ENCODE data around the gene PI4K2B. TPM values are rescaled to one million over a fixed set of nuclear protein-coding genes. Genes with fewer than 3 reads are reported as not detected.
"Not testable (repeated sequence)": the region's sequence is repeated elsewhere in the genome, so short reads cannot be mapped to it uniquely, and the experiment has no call there.

The PI4K2B gene
- total and polyA plus RNA-seq, 7 experiments from 2014 or later, result 7.2 to 31.9 (median 11.9) TPM

DNA sequence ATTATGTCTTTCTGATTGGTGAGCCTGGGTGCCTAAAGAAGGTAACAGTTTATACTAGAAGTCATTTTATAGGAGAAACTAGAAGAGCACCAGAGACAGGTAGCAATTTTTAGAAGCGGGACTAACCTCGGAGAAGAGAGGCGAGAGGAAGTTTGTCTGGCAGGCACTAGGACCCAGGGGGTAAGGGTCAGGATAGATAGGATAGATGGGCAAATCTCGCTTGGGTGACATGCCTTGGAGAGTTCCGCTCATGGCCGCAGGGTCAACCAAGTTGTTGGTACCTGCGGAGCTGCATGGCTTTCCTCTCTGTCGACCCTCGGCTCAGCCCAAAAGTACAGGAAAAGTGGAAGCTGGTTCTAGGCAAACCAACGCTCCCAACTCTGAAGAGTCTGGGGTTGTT is 11.3 kb downstream of the PI4K2B start:
- Mint-ChIP-seq H3K36me3 (peaks cover 0 to 39% (median 33%) of the 10 kb centered on the region in 5 donors), H3K4me3 (no peak overlapping the region), H3K9me3 (peaks cover 0 to 16% (median 5%) of the 10 kb centered on the region in 11 donors), H3K27me3 (no peaks in the 10 kb centered on the region), H3K27ac (no peak overlapping the region), H3K4me1 (peaks cover 15 to 45% (median 35%) of the 10 kb centered on the region in 7 donors)
- intact Hi-C loops (cut with micrococcal nuclease), result no loop called here
- Histone ChIP-seq H3K9me3 (ENCODE audit: control insufficient read depth in 2 of 3, low read length in 3 of 3) (no peaks in the 10 kb centered on the region), H3K4me1 (ENCODE audit: control insufficient read depth in 2 of 2, insufficient read depth in 2 of 2, low read length in 2 of 2) (no peaks in the 10 kb centered on the region), H3K36me3 (ENCODE audit: control insufficient read depth in 2 of 3, insufficient read depth in 3 of 3, low read length in 3 of 3) (no peaks in the 10 kb centered on the region), H3K4me3 (ENCODE audit: low read length) (no peak overlapping the region), H3K27ac (ENCODE audit: low read depth, low read length) (no peak overlapping the region), H3K27me3 (ENCODE audit: control insufficient read depth in 2 of 2, insufficient read depth in 2 of 2, low read length in 2 of 2) (no peaks in the 10 kb centered on the region)
- CTCF ChIA-PET, result no interaction called here
- ATAC-seq, result no peak
- no peak for DNase-seq
- POLR2A ChIA-PET, result no interaction called here

DNA sequence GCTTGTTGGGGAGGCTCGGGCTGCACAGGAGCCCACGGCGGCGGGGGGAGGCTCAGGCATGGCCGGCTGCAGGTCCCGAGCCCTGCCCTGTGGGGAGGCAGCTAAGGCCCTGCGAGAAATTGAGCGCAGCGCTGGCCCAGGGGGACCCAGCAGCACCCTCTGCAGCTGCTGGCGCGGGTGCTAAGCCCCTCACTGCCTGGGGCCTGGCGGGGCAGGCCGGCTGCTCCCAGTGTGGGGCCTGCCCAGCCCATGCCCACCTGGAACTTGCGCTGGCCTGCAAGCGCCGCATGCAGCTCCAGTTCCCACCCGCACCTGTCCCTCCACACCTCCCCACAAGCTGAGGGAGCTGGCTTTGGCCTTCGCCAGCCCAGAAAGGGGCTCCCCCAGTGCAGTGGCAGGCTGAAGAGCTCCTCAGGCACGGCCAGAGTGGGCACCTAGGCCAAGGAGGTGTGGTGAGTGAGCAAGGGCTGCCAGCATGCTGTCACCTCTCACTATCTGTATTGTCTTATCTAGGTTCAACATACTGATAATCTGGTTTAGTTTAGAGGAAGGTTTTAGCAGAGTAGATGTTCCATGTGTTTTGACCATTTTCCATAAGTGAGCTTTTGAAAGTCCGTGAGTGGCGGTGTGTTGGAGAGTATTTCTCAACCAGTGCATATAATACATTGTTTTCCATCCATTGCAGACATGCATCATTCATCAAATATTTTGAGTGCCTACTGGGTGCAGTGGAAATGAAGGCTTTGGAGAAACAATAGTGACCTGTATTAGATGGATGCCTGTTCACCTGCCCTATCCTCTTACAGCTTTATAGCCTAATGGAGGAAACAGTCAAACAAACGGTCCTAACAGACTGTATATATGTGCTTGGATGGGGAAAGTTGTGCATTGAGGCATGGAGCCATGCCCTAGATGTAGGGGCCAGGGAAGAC is 13.1 kb downstream of the PI4K2B start:
- H3K4me3 ChIP-seq (ENCODE audit: low read length), result no peak overlapping the region
- no peaks in the 10 kb centered on the region for H3K27me3 ChIP-seq (ENCODE audit: control insufficient read depth in 2 of 2, insufficient read depth in 2 of 2, low read length in 2 of 2)
- POLR2A ChIA-PET, result interaction anchor here (0.6 kb wide), 1 partner anchor 121 kb away, joined by 7 read pairs; no protein-coding TSS in a partner anchor
- no peaks in the 10 kb centered on the region for H3K4me1 ChIP-seq (ENCODE audit: control insufficient read depth in 2 of 2, insufficient read depth in 2 of 2, low read length in 2 of 2)
- Mint-ChIP-seq H3K36me3 (peaks cover 0 to 39% (median 30%) of the 10 kb centered on the region in 5 donors), H3K27ac (no peak overlapping the region), H3K9me3 (peaks cover 0 to 16% (median 4%) of the 10 kb centered on the region in 11 donors), H3K4me1 (peaks cover 12 to 50% (median 39%) of the 10 kb centered on the region in 7 donors), H3K4me3 (no peak overlapping the region), H3K27me3 (no peaks in the 10 kb centered on the region)
- CTCF ChIA-PET, result no interaction called here
- ATAC-seq (no peak), DNase-seq (no peak)
- no peak overlapping the region for H3K27ac ChIP-seq (ENCODE audit: low read depth, low read length)
- H3K9me3 ChIP-seq (ENCODE audit: control insufficient read depth in 2 of 3, low read length in 3 of 3), result no peaks in the 10 kb centered on the region
- no peaks in the 10 kb centered on the region for H3K36me3 ChIP-seq (ENCODE audit: control insufficient read depth in 2 of 3, insufficient read depth in 3 of 3, low read length in 3 of 3)
- intact Hi-C loops (cut with micrococcal nuclease), result no loop called here

DNA sequence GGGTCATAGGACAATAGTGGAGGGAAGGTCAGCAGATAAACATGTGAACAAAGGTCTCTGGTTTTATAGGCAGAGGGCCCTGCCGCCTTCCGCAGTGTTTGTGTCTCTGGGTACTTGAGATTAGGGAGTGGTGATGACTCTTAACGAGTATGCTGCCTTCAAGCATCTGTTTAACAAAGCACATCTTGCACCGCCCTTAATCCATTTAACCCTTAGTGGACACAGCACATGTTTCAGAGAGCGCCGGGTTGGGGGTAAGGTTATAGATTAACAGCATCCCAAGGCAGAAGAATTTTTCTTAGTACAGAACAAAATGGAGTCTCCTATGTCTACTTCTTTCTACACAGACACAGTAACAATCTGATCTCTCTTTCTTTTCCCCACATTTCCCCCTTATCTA is 15.0 kb downstream of the PI4K2B start:
- H3K4me3 ChIP-seq (ENCODE audit: low read length); ATAC-seq; H3K36me3 ChIP-seq (ENCODE audit: control insufficient read depth in 2 of 3, insufficient read depth in 3 of 3, low read length in 3 of 3); H3K9me3 ChIP-seq (ENCODE audit: control insufficient read depth in 2 of 3, low read length in 3 of 3); intact Hi-C loops (cut with micrococcal nuclease); H3K27ac Mint-ChIP-seq; H3K27me3 Mint-ChIP-seq; H3K4me1 ChIP-seq (ENCODE audit: control insufficient read depth in 2 of 2, insufficient read depth in 2 of 2, low read length in 2 of 2); H3K27ac ChIP-seq (ENCODE audit: low read depth, low read length); H3K27me3 ChIP-seq (ENCODE audit: control insufficient read depth in 2 of 2, insufficient read depth in 2 of 2, low read length in 2 of 2); POLR2A ChIA-PET; DNase-seq: not testable (repeated sequence)
- CTCF ChIA-PET, result interaction anchor here (0.7 kb wide), 1 partner anchor 1772 kb away, joined by 3 read pairs; no protein-coding TSS in a partner anchor
- peaks cover 0 to 33% (median 25%) of the 10 kb centered on the region in 5 donors for H3K36me3 Mint-ChIP-seq
- H3K4me1 Mint-ChIP-seq, result peaks cover 12 to 59% (median 47%) of the 10 kb centered on the region in 7 donors
- peaks cover 0 to 12% (median 4%) of the 10 kb centered on the region in 11 donors for H3K9me3 Mint-ChIP-seq
- H3K4me3 Mint-ChIP-seq, result peak overlapping the region in 1 of 10 donors; percentile 16

DNA sequence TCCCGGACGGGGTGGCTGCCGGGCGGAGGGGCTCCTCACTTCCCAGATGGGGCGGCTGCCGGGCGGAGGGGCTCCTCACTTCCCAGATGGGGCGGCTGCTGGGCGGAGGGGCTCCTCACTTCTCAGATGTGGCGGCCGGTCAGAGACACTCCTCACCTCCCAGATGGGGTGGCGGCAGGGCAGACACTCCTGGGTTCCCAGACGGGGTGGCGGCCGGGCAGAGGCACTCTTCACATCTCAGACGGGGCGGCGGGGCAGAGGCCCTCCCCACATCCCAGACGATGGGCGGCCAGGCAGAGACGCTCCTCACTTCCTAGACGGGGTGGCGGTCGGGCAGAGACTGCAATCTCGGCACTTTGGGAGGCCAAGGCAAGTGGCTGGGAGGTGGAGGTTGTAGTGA is 15.7 kb downstream of the PI4K2B start:
- H3K9me3 Mint-ChIP-seq; CTCF ChIA-PET; H3K4me3 ChIP-seq (ENCODE audit: low read length); H3K27me3 ChIP-seq (ENCODE audit: control insufficient read depth in 2 of 2, insufficient read depth in 2 of 2, low read length in 2 of 2); H3K4me3 Mint-ChIP-seq; POLR2A ChIA-PET; H3K27ac ChIP-seq (ENCODE audit: low read depth, low read length); H3K27me3 Mint-ChIP-seq; H3K36me3 ChIP-seq (ENCODE audit: control insufficient read depth in 2 of 3, insufficient read depth in 3 of 3, low read length in 3 of 3); ATAC-seq; H3K27ac Mint-ChIP-seq; DNase-seq; H3K9me3 ChIP-seq (ENCODE audit: control insufficient read depth in 2 of 3, low read length in 3 of 3); H3K4me1 ChIP-seq (ENCODE audit: control insufficient read depth in 2 of 2, insufficient read depth in 2 of 2, low read length in 2 of 2); intact Hi-C loops (cut with micrococcal nuclease): not testable (repeated sequence)
- peaks cover 12 to 54% (median 47%) of the 10 kb centered on the region in 7 donors for H3K4me1 Mint-ChIP-seq
- peaks cover 0 to 28% (median 18%) of the 10 kb centered on the region in 5 donors for H3K36me3 Mint-ChIP-seq

DNA sequence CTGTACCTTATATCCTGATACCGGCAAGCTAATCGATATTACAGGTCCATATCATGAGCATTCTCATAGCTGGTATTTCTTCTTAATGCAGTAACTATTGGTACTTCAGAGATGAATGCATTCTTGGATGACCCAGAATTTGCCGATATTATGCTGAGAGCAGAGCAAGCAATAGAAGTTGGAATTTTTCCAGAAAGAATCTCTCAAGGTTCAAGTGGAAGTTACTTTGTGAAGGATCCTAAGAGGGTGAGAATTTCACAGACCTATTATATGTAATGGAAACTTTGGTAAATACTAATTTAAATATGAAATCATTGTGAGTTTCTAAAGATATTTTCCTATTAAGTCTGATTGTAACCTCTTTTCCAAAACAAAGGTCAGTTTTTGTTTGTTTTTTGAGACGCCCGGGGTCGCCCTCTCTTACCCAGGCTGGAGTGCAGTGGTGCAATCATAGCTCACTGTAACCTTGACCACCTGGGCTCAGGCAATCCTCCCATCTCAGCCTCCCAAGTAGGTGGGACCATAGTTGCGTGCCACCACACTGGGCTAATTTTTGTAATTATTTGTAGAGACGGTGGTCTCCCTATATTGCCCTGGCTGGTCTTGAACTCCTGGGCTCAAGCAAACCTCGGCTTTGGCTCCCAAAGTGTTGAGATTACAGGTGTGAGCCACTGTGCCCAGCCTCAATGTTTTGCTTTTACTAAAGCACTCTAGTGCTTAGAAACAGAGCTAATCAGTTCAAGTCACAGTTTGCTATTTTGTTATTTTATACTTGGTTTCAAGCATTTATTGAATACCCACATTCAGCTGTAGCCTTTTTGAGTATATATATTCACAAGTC is 18.6 kb downstream of the PI4K2B start:
- H3K27me3 ChIP-seq (ENCODE audit: control insufficient read depth in 2 of 2, insufficient read depth in 2 of 2, low read length in 2 of 2), result no peaks in the 10 kb centered on the region
- POLR2A ChIA-PET, result no interaction called here
- no peaks in the 10 kb centered on the region for H3K9me3 ChIP-seq (ENCODE audit: control insufficient read depth in 2 of 3, low read length in 3 of 3)
- CTCF ChIA-PET, result interaction anchor here (0.7 kb wide), 1 partner anchor 117 kb away, joined by 3 read pairs; no protein-coding TSS in a partner anchor
- no peak overlapping the region for H3K27ac ChIP-seq (ENCODE audit: low read depth, low read length)
- Mint-ChIP-seq H3K4me1 (peaks cover 12 to 41% (median 30%) of the 10 kb centered on the region in 7 donors), H3K9me3 (peaks cover 0 to 5% (median 1%) of the 10 kb centered on the region in 11 donors), H3K27ac (peak overlapping the region in 4 of 9 donors; percentile 2 to 56 (median 38)), H3K36me3 (peaks cover 4 to 21% (median 15%) of the 10 kb centered on the region in 5 donors), H3K27me3 (no peaks in the 10 kb centered on the region), H3K4me3 (no peak overlapping the region)
- intact Hi-C loops (cut with micrococcal nuclease), result loop anchor here (1.0 to 2.0 kb wide), 2 partner anchors 17 to 18 kb away; partner anchors contain the start of gene PI4K2B (in 1 of the 2)
- H3K36me3 ChIP-seq (ENCODE audit: control insufficient read depth in 2 of 3, insufficient read depth in 3 of 3, low read length in 3 of 3), result peaks cover 6 to 27% (median 18%) of the 10 kb centered on the region in 3 experiments
- H3K4me3 ChIP-seq (ENCODE audit: low read length), result no peak overlapping the region
- H3K4me1 ChIP-seq (ENCODE audit: control insufficient read depth in 2 of 2, insufficient read depth in 2 of 2, low read length in 2 of 2), result no peaks in the 10 kb centered on the region
- ATAC-seq (no peak), DNase-seq (no peak)

GRCh38 chr4:25253071-25253445 is 19.2 kb downstream of the PI4K2B start:
- Mint-ChIP-seq H3K4me3 (no peak overlapping the region), H3K4me1 (peaks cover 12 to 36% (median 30%) of the 10 kb centered on the region in 7 donors), H3K27ac (peak overlapping the region in 2 of 9 donors; percentile 2 to 56), H3K36me3 (peaks cover 4 to 17% (median 14%) of the 10 kb centered on the region in 5 donors), H3K27me3 (no peaks in the 10 kb centered on the region), H3K9me3 (peaks cover 0 to 4% (median 1%) of the 10 kb centered on the region in 11 donors)
- Histone ChIP-seq H3K27ac (ENCODE audit: low read depth, low read length) (no peak overlapping the region), H3K27me3 (ENCODE audit: control insufficient read depth in 2 of 2, insufficient read depth in 2 of 2, low read length in 2 of 2) (no peaks in the 10 kb centered on the region), H3K36me3 (ENCODE audit: control insufficient read depth in 2 of 3, insufficient read depth in 3 of 3, low read length in 3 of 3) (peaks cover 6 to 33% (median 18%) of the 10 kb centered on the region in 3 experiments), H3K4me3 (ENCODE audit: low read length) (no peak overlapping the region), H3K4me1 (ENCODE audit: control insufficient read depth in 2 of 2, insufficient read depth in 2 of 2, low read length in 2 of 2) (no peaks in the 10 kb centered on the region), H3K9me3 (ENCODE audit: control insufficient read depth in 2 of 3, low read length in 3 of 3) (no peaks in the 10 kb centered on the region)
- ChIA-PET POLR2A (no interaction called here), CTCF (no interaction called here)
- intact Hi-C loops (cut with micrococcal nuclease), result loop anchor here (1.0 to 2.0 kb wide), 2 partner anchors 18 kb away; partner anchors contain the start of gene PI4K2B (in 1 of the 2)
- ATAC-seq (no peak), DNase-seq (no peak)
